Measurements from ENCODE around the gene IFNK.

Gene IFNK

DNA sequence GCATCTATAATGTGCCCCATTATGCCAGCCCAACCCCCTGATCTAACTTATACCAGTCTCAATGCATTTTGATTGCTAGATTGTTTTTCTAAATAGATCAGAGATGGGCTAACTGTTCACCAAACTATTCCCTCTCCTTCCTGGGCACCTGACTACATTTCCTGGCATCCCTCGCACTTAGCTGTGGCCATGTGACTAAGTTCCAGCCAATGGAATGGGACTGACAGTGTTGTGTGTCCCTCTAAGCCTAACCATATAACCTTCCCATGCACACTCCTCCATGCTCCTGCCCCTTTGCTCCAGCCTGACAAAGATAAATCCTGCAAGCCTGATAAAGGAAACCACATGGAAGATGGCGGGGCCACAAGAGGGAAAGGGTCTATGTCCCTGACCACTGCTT is 12.3 kb upstream of the IFNK start:
- no peak for DNase-seq

DNA sequence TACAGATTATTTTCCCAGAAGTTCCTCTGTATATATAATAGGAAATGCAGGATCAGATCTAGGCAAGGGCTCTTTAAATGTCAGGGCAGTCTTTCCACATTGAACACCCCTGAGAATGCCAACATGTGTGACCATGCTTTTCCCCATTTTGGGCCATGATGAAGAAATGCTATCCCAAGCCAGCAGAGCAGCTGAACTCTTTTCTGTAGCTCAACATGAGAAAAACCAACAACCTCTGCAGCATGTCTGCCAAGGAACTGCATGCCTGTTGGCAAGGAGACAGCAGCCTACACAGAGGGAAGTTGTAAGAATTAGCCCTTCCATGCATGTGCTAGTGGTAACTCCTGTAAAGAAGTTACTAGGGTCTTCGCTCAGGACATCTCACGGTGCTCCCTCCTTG is 9.5 kb upstream of the IFNK start:
- DNase-seq: no peak

DNA sequence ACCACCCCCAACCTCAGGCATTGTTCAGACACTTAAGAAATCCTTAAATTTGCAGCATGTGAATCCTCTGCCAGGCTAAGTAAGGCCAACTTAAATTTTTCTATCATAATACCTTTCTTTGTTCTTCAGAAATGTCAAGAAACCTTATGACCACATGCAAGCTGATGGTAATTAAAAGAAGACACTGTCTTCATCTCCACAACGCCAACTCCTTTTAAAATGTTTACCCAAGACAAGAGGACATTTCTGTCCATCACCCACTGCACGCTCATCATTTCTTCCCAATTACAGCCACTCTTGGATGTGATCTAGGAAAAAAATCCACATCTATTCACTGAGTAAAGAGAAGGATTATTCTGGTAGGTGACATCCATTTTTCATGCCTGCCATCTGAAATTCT is 6.1 kb upstream of the IFNK start:
- no peak for DNase-seq

DNA sequence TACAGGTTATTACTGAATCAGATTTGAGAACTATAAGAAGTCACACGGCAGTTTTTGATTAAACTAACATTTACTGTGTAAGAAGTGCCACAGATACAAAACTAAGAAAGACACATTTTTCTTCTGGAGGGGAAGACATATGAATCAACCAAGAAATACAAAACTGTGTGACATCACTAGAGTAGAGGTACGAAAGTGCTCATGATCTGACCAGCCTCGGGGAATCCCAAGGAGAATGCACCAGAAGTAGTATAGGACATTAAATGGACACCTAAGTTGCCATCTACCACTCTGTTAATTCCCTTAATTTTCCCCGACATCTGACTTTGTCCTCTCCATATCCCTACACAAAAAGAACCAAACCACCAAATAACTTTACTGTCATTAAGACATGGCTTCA is 5.3 kb upstream of the IFNK start:
- DNase-seq: no peak

GRCh38 chr9:27519466-27520465 is 4.3 kb upstream of the IFNK start:
- DNase-seq: no peak

DNA sequence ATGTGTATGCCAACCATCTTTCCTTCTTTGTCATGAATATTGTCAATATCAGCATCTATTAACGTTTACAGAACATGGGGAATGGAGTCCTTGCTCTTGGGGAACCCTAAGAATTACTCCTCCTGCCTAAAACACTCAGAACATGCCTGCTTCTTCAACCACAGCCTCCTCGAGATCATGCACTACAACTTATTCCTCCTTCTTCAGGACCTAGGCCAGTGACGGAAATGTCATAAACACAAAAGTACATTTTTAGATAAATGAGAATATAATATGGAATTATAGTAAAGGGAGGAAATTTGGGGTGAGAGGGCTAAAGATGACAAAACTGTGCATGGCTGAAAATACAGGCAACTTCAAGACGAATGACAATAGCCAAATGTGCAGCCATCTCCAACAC is 3.1 kb upstream of the IFNK start:
- no peak for DNase-seq

DNA sequence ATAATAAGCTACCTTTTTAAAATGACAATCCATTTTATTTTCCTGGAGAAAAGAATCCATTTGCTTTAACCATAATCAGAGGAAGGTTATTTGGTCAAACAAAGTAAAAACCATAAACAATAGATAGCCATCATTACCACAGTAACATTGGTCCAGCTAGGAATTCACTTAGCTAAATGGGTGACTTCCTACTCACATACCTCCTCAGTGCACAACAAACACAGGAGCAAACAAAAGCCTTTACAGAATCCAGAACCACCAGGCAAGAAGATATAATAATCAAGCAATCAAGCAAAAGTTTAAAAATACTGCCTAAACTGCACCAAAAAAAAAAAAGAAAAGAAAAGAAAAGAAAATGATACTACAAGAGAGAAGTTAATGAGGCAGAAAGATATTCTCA is 949 bp upstream of the IFNK start:
- DNase-seq: no peak

DNA sequence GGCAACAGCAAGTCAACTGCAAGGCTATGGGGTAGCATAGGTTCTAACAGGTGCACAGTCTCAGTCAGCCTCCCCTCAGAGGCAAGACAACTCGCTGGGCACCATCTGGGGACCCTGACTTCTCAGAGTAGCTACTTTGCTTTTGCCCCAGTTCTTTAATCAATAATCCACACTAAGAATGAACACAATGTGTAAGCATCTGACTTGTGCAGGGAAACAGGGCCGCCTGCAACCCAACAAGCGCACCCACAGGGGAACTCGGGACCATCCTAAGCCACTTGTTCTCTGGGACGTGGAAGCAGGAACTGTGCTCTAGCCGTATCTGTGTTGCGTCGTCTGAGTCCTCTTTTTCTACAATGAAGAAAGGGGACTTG is 3.6 kb downstream of the IFNK start:
- DNase-seq: peak in 14 of 56 donors; percentile 23 to 70 (median 48)

GRCh38 chr9:27528076-27528885 is 4.2 kb downstream of the IFNK start:
- DNase-seq: peak in 52 of 56 donors; percentile 24 to 81 (median 64)

DNA sequence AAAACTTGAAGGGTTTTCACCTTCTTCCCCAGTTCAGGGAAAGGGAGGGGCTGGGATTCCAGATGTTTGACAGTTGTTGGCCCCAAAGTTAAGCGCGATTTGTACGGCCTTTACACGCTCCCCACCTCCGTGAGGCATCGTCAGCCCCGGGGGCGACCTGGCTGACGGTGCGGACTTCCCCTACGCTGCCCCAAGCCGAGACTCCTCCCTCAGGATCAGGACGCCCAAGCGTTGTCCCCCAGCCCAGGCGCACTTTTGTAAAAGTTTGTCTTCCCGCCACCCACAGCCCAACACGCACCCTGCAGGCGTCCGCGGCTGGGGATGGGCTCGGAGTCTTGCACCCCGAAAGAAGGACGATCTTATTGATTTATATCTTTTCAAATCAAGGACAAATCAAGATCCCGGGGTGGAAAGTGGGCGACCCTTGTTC is 4.8 kb downstream of the IFNK start:
- peak in 38 of 56 donors; percentile 11 to 71 (median 54) for DNase-seq

GRCh38 chr9:27529316-27530278 is 5.5 kb downstream of the IFNK start, which contains the start of gene MOB3B:
Gene MOB3B (minus strand): TSS chr9:27529814. CDS start chr9:27455550, 74,264 bp downstream.
- DNase-seq: peak in 55 of 56 donors; percentile 12 to 95 (median 80)

DNA sequence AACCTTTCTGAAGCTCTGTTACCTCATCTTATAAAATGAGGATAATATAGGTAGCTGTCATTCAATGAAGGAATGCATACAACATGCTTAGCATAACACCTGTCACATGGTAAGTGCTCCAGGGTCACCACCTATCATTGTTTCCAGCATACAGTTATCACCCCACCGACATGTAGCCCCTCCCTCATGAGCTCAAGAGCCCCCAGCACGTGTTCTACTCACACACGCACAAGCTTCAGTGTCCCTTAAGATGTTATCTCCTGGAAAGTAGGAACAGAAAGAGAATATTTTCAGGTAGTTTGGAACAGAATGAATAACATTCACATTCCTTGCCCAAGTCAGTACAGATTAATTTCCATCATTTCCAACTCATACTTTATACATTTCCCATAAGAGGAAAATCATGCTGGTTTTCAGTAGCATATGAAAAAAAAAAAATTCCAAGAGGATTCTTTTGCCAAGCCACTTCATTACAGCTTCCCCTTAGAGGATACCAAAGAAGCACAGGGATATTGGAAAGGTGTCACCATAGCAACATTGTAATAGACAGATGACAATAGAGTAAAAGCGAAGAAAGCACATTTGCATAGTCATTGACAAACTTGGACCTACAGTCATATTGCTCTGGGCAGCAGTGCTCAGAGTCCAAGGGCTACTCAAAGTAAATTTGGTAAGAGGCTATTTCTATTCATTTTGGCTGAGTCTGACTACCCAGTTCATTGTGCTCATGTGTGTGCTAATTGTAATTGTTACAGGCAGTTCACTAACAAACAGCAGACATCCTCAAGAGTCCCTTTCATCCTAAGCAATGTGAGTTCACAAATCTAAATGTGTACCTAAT is 7.0 kb downstream of the IFNK start:
- no peak for DNase-seq

- no peak for DNase-seq
Measured at GRCh38 chr9:27532046-27532445, 8.0 kb downstream of the IFNK start.

DNA sequence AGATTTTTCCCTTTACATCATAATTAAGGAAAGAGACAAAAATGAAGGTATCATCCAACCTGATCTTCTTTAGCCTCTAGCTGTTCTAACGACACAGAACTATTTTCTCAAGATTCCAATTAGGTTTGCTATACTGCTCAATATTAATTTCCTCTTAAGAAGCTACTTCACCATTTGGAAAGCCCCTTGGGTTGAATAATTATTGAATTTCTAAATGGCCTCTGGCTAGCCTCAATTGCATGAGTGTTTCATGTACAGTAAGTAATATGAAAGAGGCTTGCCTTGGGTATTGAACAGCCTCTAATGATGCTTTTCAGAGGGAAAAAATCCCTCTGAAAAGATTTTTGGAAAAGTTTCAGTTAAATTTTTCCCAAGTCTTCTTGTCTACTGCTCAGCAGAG is 9.2 kb downstream of the IFNK start:
- DNase-seq: no peak

DNA sequence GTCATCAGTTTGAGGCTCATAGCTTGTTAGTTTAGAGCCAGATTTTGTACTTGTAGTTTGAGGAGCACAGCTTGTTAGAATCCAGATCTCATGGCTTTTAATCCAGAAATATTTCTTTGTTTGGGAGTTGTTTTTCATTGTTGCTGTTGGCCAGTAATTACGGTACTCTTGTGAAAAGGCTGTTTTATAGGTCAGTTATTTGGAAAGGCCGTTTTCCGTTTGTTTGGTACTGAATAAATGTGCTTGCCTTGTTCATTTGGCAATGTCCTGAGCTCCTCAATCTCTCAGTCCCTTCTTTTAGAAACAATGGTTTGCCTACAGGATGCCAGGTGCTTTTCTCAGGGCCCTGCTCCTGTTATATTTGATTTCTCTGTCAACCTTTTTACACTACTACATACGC is 10.0 kb downstream of the IFNK start:
- peak in 1 of 56 donors; percentile 50 for DNase-seq

DNA sequence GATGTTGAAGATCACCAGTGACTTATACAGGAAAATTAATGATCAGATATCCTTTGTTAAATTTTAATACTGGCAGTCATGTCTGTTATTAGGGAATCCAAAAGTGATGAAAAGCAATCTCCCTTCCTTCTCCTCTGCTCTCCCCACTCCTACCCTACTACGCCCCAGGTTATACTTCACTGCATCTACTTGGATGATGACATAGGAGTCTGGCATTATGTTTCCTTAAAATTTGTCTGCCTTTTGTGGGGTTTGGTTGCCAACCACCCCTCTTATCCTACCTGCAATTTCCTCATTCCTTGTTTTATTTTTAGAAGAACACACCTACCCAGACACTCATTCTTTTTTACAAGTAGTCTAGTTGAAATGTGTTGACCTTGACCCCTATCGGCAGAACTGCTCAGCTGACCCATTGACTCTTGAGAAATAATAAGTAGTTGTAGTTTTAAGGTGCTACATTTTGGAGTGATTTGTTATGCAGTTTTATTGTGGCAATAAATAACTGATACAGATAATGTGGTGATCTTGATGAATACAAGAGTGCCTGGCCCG is 10.6 kb downstream of the IFNK start:
- no peak for DNase-seq

- DNase-seq: peak in 32 of 56 donors; percentile 21 to 80 (median 48)
Measured at GRCh38 chr9:27535701-27536118, 11.6 kb downstream of the IFNK start.

DNA sequence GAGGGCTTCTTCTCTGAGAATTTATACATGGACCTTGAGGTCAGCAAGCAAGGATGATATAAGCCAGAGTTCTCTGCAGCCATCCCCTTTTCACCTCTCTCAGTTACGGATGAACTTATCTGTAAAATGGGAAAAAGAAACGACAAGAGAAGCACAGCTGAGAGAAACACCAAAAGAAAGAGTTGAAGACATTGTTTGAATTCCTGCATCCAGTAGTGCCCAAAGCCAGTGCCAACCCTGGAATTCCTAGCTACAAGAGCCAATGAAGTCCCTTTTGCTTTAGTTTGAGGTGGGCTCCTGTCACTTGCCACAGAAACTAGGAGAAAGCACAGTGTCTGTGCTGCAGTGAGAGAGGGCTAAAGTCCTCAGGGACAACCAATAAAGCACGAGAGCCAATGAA is 12.1 kb downstream of the IFNK start:
- DNase-seq: no peak

GRCh38 chr9:27537027-27537435 is 12.9 kb downstream of the IFNK start:
- DNase-seq: no peak

DNA sequence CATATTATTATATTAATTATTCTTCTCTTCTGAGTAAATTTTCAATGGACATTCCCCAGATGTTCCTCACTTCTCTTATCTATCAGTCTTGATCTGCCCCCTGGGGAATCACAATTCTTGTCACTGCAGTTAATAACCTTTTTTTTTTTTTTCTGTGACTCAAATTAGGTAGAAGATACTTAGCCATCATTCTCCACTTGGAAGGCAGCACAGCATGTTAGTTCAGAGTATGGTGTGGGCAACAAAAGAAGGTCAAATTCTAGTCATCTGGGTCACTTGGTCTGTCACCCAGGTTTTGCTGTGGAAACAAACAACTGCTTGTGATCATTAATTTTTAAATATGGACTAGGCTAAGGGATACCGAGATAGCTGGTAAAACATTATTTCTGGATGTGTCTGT is 13.7 kb downstream of the IFNK start:
- no peak for DNase-seq
